Measurements from ENCODE around the gene C5AR1.
"Not testable (repeated sequence)": the region's sequence is repeated elsewhere in the genome, so short reads cannot be mapped to it uniquely, and the experiment has no call there.

Gene C5AR1

DNA sequence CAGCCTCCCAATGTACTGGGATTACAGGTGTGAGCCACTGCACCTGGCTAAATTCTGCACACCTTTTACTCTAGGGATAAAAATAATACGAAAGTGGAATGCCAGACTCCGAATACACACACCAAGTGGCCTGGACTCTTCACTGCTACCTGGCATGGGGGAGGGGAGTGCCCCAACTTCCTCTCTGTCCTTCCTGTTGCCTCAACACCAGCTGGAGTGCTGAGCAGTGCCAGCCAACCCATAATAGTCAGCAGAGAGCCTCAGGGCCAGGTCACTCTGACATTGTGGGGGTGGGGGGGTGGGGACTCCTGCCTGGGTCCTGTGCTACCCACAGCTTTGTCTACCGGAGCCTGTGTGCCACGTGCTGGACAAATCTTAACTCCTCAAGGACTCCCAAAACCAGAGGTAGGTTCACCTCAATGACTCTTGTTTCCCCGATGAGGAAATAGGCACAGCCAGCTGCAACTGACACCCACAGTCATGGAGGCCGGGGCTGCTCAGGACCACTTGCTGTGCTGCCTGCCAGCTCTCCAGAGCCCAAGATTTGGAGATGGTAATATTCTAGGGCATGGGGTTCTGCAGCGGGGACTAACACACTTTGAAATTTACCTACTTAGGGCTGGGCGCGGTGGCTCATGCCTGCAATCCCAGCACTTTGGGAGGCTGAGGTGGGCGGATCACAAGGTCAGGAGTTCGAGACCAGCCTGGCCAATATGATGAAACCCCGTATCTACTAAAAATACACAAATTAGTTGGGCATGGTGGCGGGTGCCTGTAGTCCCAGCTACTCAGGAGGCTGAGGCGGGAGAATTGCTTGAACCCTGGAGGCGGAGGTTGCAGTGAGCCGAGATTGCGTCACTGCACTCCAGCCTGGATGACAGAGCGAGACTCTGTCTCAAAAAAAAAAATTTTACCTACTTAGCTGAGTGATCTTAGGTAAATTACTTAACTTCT lies 27.4 kb downstream of the C5AR1 start:
- DNase-seq, result not testable (repeated sequence)

DNA sequence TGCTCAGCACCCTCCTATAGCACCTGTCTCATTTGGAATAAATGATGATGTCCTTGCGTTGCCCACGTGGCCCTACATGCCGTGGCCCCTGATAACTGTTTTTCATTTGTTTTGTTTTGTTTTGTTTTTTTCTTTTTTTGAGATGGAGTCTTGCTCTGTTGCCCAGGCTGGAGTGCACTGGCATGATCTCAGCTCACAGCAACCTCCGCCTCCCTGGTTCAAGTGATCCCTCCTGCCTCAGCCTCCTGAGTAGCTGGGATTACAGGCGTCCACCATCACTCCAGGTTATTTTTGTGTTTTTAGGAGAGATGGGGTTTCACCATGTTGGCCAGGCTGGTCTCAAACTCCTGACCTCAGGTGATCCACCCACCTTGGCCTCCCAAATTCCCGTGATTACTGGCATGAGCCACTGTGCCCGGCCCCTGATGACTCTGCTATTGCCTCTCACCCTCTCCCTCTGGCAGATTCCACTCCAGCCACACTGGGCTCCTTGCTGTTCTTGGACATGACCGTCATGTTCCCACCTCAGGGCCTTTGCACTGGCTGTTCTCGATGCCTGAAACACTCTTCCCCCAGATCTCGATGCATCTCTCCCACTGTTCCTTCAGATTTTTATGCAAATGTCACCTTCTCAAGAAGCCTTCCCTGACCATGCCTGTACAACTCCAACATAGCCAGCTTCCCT lies 29.7 kb downstream of the C5AR1 start:
- no peak for DNase-seq

DNA sequence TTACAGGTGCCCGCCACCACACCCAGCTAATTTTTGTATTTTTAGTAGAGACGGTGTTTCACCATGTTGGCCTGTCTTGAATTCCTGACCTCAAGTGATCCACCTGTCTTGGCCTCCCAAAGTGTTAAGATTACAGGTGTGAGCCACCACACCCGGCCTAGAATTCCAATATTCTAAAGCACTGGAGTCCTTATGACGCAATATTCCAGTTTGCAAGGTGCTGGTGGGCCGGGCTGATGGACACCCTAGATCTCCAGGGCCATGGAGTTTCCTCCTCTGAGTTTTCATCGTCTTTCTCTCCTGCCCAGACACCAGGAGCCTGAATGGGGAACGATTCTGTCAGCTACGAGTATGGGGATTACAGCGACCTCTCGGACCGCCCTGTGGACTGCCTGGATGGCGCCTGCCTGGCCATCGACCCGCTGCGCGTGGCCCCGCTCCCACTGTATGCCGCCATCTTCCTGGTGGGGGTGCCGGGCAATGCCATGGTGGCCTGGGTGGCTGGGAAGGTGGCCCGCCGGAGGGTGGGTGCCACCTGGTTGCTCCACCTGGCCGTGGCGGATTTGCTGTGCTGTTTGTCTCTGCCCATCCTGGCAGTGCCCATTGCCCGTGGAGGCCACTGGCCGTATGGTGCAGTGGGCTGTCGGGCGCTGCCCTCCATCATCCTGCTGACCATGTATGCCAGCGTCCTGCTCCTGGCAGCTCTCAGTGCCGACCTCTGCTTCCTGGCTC lies 31.0 kb downstream of the C5AR1 start:
- no peak for DNase-seq

DNA sequence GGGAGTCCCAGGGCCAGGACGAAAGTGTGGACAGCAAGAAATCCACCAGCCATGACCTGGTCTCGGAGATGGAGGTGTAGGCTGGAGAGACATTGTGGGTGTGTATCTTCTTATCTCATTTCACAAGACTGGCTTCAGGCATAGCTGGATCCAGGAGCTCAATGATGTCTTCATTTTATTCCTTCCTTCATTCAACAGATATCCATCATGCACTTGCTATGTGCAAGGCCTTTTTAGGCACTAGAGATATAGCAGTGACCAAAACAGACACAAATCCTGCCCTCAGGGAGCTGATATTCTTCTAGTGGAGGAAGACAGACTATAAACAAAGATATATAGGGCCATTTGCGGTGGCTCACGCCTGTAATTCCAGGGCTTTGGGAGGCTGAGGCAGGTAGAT lies 32.1 kb downstream of the C5AR1 start:
- DNase-seq, result no peak

DNA sequence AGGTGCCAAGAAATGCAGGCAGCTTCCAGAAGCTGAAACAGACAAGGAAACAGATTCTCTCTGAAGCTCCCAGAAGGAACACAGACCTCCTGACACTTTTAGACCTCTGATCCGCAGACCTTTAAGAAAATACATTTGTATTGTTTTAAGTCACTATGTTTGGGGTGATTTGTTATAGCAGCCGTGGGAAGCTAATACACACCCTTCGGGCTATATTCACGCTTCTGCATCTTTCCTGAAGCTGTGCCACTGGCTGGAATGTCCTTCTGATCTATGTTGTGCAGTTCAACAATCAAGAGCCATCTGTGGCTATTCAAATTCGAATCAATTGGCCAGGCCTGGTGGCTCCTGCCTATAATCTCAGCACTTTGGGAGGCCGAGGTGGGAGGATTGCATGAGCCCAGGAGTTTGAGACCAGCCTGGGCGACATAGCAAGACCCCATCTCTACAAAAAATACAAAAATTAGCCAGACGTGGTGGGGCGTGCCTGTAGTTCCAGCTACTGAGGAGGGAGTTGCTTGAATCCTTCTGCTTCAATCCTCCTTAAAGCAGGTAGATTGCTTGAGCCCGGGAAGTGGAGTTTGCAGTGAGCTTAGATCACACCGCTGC lies 33.6 kb downstream of the C5AR1 start:
- no peak for DNase-seq

GRCh38 chr19:47344425-47344824 lies 34.8 kb downstream of the C5AR1 start:
- DNase-seq, result no peak

DNA sequence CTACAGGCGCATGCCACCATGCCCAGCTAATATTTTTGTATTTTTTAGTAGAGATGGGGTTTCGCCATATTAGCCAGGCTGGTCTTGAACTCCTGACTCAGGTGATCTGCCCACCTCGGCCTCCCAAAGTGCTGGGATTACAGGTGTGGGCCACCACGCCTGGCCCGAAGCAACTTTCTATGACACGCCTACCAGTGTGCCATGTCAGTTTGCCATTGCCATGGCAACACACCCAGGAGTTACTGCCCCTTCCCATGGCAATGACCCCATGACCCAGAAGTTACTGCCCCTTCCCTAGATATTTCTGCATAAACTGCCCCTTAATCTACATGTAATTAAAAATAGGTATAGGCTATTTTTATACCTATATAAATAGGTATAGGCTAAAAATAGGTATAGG lies 36.4 kb downstream of the C5AR1 start:
- not testable (repeated sequence) for DNase-seq

DNA sequence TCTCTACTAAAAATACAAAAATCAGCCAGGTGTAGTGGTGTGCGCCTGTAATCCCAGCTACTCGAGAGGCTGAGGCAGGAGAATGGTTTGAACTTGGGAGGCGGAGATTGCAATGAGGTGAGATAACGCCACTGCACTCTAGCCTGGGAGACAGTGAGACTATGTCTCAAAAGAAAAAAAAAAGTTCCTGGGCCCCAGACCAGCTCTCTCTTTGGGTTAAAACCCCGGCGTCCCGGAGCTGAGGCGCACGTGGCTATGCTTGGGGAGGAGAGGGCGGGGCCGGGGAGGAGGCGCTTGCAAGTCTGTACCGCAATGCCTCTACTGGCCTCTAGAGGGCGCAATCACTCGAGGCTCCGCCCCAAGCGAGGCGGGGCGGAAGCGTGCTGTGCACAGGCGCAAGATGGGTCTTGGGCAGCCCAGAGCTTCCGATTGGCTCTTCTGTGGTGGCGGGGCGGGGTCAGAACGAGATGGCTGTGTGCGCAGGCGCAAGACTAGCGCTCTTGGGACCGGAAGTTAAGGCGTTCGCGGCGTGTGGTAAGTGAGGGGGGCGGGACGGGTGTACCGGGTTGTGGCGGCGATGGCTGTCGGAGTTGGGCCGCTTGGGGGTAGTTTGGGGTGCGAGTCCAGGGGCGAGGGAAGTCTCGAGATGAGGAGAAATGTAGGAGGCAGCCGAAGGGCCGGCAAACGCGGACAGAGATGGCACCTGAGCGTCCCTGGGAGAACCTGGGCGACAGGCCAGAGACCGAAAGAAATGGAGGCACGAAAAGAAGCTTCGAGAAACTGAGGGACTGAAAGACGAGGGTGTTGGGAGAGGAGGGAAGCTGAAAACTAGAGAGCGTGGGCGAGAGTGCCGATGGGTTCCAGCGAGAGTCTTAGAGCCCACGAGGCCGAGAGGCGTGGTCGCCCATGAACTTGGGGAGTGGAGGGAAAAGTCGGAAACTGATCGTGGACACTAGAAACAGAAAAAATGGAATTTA lies 39.4 kb downstream of the C5AR1 start, which contains the start of gene DHX34:
DHX34 (plus strand) TSS at position 497 of the 977 bp plus-strand sequence. CDS start 3,716 bp downstream, outside the sequence.
- peak; percentile 98 for DNase-seq

- no peak for DNase-seq
Measured at GRCh38 chr19:47350630-47351029, 41.0 kb downstream of the C5AR1 start.

- no peak for DNase-seq
Measured at GRCh38 chr19:47351548-47351947, 41.9 kb downstream of the C5AR1 start.

DNA sequence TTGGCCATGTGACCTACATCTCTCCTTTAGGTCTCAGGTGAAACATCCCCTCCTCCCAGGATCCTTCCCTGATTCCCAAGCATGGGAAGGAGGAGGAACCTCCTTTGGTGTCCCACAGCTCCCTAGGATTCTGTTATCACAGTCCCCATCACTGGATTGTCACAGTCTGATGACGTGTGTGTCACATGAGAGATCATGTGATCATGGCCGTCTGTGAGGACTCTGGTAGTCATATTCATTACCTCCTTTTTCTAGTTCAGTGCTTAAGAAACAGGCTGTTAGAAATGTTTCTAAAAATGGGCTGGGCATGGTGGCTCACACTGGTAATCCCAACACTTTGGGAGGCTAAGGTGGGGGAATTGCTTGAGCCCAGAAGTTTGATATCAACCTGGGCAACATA lies 42.4 kb downstream of the C5AR1 start:
- DNase-seq, result no peak

DNA sequence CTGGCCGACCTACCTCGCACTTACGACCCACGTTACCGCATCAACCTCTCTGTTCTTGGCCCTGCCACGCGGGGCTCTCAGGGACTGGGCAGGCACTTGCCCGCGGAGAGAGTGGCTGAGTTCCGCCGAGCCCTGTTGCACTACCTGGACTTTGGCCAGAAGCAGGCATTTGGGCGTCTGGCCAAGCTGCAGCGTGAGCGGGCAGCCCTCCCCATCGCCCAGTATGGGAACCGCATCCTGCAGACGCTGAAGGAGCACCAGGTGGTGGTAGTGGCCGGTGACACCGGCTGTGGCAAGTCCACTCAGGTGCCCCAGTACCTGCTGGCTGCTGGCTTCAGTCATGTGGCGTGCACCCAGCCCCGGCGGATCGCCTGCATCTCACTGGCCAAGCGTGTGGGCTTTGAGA lies 43.6 kb downstream of the C5AR1 start:
- DNase-seq, result no peak

DNA sequence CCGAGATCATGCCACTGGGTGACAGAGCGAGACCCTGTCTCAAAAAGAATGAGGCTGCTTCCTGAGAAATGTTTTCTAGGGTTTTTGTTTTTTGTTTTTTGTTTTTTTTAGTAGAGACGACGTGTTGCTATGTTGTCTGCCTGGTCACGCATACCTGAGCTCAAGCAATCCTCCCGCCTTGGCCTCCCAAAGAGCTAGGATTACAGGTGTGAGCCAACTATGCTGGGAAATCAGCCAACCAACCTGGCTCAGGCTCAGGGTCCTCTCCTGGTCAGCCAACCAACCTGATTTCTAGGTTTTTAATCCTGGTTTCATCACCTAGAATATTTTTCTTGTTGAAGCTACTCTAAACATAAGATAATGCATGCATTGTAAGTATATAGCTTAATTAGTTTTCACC lies 47.2 kb downstream of the C5AR1 start:
- DNase-seq, result no peak

DNA sequence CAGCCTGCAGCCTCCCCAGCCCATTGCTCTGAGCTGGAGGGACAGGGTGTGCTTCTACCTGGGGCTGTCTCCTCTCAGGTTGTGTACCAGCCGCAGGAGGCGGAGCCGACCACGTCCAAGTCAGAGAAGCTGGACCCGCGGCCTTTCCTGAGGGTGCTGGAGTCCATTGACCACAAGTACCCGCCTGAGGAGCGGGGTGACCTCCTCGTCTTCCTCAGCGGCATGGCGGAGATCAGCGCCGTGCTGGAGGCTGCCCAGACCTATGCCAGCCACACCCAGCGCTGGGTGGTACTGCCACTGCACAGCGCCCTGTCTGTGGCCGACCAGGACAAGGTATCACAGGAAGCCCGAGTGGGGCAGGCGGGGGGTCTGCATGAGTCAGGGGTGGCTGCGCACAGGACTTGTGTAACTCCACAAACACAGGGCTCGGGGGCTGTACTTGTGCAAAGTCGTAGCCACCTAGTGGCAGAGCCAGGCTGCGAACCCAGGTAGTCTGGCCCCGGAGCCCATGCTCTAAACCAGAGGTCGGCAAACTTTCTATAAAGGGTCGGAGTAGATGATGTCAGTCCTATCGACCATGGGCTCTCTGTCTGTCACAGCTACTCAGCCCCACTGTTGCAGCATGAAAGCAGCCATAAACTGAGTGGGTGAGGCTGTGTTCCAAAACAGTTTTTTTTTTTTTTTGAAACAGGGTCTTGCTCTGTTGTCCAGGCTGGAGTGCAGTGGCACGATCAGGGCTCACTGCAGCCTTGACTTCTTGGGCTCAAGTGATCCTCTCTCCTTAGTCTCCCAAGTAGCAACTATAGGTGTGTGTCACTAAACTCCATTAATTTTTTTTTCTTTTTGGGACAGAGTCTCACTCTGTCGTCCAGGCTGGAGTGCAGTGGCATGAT lies 48.4 kb downstream of the C5AR1 start:
- DNase-seq, result no peak

DNA sequence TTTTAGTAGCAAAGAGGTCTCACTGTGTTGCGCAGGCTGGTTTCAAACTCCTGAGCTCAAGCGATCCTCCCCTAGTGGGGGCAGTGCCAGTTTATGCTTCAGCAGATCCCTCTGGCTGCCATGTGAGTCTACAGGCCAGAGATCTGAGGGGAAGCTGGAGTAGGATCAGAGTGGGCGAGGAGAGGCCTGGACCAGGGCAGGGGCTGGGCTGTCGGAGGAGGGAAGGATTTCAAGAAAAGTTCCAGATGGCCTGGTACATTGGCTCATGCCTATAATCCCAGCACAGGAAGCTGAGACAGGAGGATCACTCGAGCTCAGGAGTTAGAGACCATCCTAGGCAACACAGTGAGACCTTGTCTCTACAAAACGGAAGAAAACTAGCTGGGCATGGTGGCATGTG lies 49.3 kb downstream of the C5AR1 start:
- DNase-seq, result no peak

DNA sequence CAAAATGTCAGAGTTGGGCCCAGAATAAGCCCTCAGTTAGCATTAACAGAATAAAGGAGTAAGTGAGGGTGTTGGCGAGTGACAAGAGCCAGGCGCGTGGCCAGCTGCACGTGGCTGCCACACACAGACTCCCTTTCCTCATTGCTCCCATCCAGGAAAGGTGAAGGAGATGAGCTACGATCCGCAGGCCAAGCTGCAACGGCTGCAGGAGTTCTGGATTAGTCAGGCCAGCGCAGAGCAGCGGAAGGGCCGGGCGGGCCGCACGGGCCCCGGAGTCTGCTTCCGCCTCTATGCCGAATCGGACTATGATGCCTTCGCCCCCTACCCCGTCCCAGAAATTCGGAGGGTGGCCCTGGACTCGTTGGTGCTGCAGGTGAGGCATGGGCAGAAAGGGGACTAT lies 52.7 kb downstream of the C5AR1 start:
- no peak for DNase-seq

DNA sequence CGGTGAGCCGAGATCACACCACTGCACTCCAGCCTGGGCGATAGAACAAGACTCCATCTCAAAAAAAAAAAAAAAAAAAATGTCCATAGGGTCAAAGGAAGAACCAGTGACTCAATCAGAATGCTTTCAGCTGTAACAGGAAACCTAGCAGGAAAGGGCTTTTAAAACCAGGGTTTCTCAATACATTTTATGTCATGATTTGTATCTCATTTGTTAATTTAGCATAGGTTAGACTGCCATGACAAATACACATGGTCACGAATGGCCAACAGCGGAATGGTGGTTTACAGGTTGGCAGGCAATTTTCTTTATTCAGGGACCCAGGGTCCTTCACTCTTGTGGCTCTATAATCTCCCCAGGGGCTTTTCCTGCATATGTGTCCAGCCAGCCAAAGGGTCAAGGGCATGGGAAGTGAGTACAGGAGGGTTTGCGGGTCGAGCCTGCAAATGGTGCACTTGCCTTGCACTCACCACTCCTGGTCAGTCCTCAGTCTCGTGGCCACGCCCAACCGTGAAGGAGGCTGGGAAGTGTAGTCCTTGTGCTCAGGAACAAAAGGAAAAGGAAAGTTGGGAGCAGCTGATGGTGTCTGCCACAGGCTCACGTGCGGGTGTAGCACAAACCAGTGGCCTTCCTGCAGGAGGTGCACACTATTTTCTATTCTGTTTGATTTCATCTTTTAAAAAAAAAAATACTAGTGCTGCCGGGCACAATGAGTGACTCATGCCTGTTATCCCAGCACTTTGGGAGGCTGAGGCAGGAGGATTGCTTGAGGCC lies 54.3 kb downstream of the C5AR1 start:
- DNase-seq, result no peak

DNA sequence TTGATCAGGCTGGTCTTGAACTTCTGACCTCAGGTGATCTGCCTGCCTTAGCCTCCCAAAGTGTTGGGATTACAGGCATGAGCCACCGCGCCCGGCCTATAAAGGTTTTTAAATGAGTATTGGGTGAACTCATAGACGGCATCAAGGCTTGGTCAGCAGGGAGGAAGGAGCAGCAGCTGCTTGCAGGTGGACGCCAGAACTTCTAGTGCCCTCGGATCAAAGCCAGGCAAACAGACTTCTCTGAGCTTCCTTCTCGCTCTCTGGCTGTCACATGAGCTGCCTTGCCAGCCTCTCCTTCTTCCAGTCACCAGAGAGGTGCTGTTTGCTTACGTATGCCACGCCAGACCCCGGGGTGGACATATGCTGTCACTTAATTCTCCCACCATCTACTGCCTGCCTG lies 55.8 kb downstream of the C5AR1 start:
- not testable (repeated sequence) for DNase-seq

GRCh38 chr19:47370045-47370611 lies 60.5 kb downstream of the C5AR1 start:
- DNase-seq, result no peak

Data from effector CD8-positive, alpha-beta T cell (primary cell).